Measurements from ENCODE around the gene NYAP2. TPM values are rescaled to one million over a fixed set of nuclear protein-coding genes. Genes with fewer than 3 reads are reported as not detected.

NYAP2 gene
- total RNA-seq, 1 experiment from 2014 or later, result 2.3 TPM

DNA sequence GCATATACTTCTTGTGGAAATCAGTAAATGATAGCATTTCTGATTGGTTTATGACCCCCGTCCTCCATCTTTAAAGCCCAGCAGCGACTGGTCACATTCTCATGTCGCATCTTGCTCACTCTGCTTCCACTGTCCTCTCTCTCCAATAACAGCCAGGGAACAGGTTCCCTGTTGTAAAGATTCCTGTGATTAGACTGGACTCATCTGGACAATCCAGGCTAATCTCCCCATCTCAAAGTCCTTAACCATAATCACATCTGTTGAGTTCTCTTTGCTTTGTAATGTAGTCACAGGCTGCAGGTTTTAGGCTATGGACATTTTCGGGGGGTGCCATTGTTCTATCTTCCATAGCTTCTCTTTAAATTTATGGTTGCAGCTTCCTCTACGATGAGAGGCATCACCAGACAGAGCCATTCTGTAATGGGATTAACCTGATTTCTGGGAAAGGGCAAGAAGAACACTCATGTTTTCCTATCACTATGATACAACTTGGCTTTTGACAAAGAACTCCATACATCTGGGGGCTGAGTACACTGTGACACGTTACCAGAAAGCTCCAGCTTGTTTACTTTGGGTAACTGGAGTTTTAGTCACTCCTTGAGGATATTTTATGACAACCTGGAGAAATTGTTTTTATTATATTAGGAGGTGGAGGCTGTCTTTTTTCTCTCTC lies 159.0 kb downstream of the NYAP2 start:
- DNase-seq (ENCODE audit: low read depth), result peak; percentile 27

DNA sequence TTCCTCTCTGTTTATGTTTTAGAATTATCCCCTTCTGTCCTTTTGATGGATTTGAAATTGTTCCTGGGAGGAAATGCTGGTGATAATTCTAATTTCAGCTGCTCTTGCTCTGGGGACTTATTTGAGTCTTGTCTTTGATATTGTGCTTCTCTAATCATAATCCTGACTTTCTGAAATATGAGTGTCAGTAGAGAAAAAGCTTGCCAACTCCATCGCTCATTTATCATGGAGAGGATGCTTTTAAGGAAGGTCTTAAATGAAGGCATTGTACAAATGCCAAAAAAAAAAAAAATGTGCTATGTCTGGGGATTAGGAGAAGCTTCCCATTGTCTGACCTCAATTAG lies 159.5 kb downstream of the NYAP2 start:
- no peak for DNase-seq (ENCODE audit: low read depth)

- DNase-seq (ENCODE audit: low read depth), result peak; percentile 37
Measured at GRCh38 chr2:225566798-225567197, 167.3 kb downstream of the NYAP2 start.

- no peak for DNase-seq (ENCODE audit: low read depth)
Measured at GRCh38 chr2:225569995-225570394, 170.5 kb downstream of the NYAP2 start.

DNA sequence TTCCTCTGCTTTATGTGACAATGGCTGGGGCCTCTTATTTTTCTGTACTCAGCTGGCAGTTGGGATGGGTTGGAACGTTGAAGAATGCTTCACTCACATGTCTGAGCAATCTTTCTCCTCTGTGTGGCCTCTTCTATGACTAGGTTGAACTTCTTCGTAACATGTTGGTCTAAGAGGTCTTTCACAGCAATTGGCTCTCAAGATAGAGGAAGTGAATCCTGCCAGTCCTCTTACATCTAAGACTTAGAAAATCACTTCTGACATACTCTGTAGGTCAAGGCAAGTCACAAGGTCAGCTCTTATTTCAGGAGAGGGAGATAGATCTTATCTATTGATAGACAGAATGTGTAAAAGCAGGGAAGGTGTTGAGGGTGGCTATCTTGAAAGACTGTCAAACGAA lies 174.1 kb downstream of the NYAP2 start:
- no peak for DNase-seq (ENCODE audit: low read depth)

DNA sequence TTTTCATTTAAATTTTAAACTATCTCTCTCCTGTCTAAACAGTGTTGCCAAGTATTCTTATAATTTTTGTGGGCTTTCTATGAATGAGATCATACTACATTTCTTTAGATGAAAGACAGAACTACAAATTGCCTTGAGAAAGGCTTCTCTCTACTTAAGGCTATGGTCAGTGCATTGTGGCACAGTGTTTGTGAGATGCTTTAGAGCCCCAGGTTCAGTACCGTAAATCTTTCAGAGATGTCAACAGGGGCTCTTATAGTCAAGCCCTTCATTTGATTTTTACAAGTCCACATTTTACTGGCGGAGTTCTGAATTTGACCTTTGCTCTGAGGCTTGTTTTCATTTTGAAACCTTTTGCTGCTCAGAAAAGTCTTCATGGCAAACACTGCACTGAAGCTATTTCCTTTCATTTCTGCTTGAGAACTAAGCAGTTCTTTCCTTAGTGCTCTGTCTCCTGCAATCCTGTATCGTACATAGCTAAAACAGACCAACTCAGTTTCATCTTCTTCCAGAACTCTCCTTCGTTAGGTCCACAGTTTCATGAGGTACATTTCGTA lies 175.2 kb downstream of the NYAP2 start:
- DNase-seq (ENCODE audit: low read depth), result peak; percentile 34

DNA sequence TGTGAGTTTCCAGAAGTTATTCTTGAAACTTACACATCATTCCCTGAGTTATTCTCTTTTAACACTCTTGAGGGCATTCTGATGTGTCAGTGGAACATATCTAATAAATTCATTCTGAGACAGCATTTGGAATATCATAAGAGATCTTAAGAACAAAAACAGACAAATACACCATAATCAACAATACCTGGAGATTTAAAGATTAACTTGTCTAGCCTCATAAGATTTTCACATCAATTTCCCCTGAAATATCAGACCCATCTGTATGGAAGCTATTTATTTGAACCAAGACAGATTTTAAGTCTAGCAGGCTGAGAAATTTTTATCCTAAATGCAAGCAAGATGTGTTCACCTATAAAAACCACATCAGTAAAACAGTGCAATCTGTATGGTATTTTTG lies 181.6 kb downstream of the NYAP2 start:
- DNase-seq (ENCODE audit: low read depth), result no peak

GRCh38 chr2:225581906-225582305 lies 182.4 kb downstream of the NYAP2 start:
- no peak for DNase-seq (ENCODE audit: low read depth)

DNA sequence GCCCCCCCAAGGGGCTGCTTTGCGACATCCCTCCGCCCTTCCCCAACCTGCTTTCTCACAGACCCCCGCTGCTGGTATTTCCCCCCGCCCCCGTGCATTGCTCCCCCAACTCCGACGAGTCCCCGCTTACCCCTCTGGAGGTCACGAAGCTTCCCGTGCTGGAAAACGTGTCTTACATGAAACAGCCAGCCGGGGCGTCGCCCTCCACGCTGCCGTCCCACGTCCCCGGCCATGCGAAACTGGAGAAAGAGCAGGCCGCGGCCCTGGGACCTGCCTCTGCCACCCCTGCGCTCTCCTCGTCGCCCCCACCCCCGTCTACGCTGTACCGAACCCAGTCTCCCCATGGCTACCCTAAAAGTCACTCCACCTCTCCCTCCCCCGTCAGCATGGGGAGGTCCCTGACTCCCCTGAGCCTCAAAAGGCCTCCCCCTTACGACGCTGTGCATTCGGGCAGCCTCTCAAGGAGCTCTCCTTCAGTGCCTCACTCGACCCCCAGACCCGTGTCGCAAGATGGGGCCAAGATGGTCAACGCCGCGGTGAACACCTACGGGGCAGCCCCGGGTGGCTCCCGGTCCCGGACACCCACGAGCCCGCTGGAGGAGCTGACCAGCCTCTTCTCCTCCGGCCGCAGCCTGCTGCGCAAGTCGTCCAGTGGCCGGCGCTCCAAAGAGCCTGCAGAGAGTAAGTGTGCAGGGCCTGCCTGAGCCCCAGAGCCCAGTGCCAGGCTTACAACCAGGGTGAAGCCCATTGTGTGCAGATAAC lies 183.0 kb downstream of the NYAP2 start:
- no peak for DNase-seq (ENCODE audit: low read depth)

GRCh38 chr2:225584796-225585195 lies 185.3 kb downstream of the NYAP2 start:
- no peak for DNase-seq (ENCODE audit: low read depth)

- DNase-seq (ENCODE audit: low read depth), result peak; percentile 7
Measured at GRCh38 chr2:225590932-225591331, 191.4 kb downstream of the NYAP2 start.

DNA sequence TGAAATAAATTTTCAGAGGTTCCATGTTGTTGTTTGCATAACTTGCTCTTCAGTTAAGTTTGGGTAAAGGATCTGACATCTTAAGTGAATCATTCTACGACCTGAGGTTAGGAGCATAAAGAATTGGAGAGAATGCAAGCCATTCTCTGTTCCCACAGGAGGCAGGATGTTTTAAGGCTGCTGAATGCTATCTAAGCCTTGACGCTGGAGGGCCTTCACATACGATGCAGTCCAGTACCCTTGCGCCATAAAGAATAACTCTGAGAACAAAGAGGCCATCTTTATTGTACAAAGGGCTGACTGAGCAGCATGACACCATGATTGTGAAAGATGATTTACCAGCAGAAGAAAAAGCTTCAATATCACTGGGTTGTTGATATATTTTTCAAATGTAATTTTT lies 198.4 kb downstream of the NYAP2 start:
- peak; percentile 25 for DNase-seq (ENCODE audit: low read depth)

- no peak for DNase-seq (ENCODE audit: low read depth)
Measured at GRCh38 chr2:225598426-225598825, 198.9 kb downstream of the NYAP2 start.

- DNase-seq (ENCODE audit: low read depth), result no peak
Measured at GRCh38 chr2:225598897-225599296, 199.4 kb downstream of the NYAP2 start.

- DNase-seq (ENCODE audit: low read depth), result no peak
Measured at GRCh38 chr2:225599856-225600255, 200.3 kb downstream of the NYAP2 start.

GRCh38 chr2:225600444-225600843 lies 200.9 kb downstream of the NYAP2 start:
- no peak for DNase-seq (ENCODE audit: low read depth)

- no peak for DNase-seq (ENCODE audit: low read depth)
Measured at GRCh38 chr2:225600865-225601264, 201.4 kb downstream of the NYAP2 start.

GRCh38 chr2:225602205-225602604 lies 202.7 kb downstream of the NYAP2 start:
- DNase-seq (ENCODE audit: low read depth), result no peak

GRCh38 chr2:225608136-225608535 lies 208.6 kb downstream of the NYAP2 start:
- DNase-seq (ENCODE audit: low read depth), result no peak

DNA sequence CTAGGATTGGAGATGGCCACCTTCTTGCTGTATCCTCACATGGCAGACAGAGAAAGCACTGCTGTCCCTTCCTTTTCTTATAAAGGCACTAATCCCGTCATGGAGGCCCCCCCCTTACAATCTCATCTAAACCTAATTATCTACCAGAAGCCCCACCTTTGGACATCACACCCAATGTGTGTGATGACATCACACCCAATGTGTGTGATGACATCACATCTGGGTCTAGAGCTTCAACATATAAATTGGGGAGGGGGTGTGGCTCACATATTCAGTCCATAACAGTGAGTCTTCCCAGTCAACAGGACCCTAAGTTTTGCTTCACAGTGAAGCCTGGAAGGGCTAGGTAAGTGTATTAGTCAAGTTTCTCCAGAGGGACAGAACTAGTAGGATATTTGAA lies 213.1 kb downstream of the NYAP2 start:
- no peak for DNase-seq (ENCODE audit: low read depth)

- no peak for DNase-seq (ENCODE audit: low read depth)
Measured at GRCh38 chr2:225614915-225615314, 215.4 kb downstream of the NYAP2 start.

GRCh38 chr2:225615514-225615913 lies 216.0 kb downstream of the NYAP2 start:
- no peak for DNase-seq (ENCODE audit: low read depth)

- no peak for DNase-seq (ENCODE audit: low read depth)
Measured at GRCh38 chr2:225616372-225616771, 216.9 kb downstream of the NYAP2 start.
